ENCODE data around the gene APOD. TPM values are rescaled to one million over a fixed set of nuclear protein-coding genes. Genes with fewer than 3 reads are reported as not detected.
"Not testable (repeated sequence)": the region's sequence is repeated elsewhere in the genome, so short reads cannot be mapped to it uniquely, and the experiment has no call there.

Gene APOD
- total RNA-seq: under 1 TPM; 0.30 to 0.54 TPM

- DNase-seq (ENCODE audit: low spot score in 2 of 2) (peak in 1 of 2 donors; percentile 14), ATAC-seq (no peak)
- Mint-ChIP-seq H3K36me3 (no peaks in the 10 kb centered on the region), H3K9me3 (no peaks in the 10 kb centered on the region), H3K27ac (no peak within 1 kb of the TSS)
Observed at GRCh38 chr3:195583831-195584542, at the start of gene APOD. Gene APOD, minus strand, starts transcription at chr3:195583940. Its CDS starts 4,479 bp downstream, at chr3:195579461.

- DNase-seq (ENCODE audit: low spot score in 2 of 2) (peak in 1 of 2 donors; percentile 28), ATAC-seq (peak in 1 of 2 donors; percentile 7)
- H3K36me3 Mint-ChIP-seq, H3K9me3 Mint-ChIP-seq: not testable (repeated sequence)
- H3K27ac Mint-ChIP-seq: peak overlapping the region; percentile 90 to 99
Observed at GRCh38 chr3:195633351-195633750, 49.6 kb upstream of the APOD start.

- H3K27ac Mint-ChIP-seq: peak overlapping the region; percentile 90 to 96
- H3K9me3 Mint-ChIP-seq; H3K36me3 Mint-ChIP-seq; DNase-seq (ENCODE audit: low spot score in 2 of 2): not testable (repeated sequence)
- ATAC-seq: peak in 1 of 2 donors; percentile 0
Observed at GRCh38 chr3:195632501-195633185, 48.9 kb upstream of the APOD start.

GRCh38 chr3:195632046-195632445, 48.3 kb upstream of the APOD start:
- peak overlapping the region; percentile 90 to 96 for H3K27ac Mint-ChIP-seq
- ATAC-seq; DNase-seq (ENCODE audit: low spot score in 2 of 2); H3K9me3 Mint-ChIP-seq; H3K36me3 Mint-ChIP-seq: not testable (repeated sequence)

GRCh38 chr3:195630938-195631495, 47.3 kb upstream of the APOD start:
- not testable (repeated sequence) for ATAC-seq; H3K9me3 Mint-ChIP-seq; H3K27ac Mint-ChIP-seq; DNase-seq (ENCODE audit: low spot score in 2 of 2); H3K36me3 Mint-ChIP-seq

- not testable (repeated sequence) for H3K27ac Mint-ChIP-seq; ATAC-seq; H3K9me3 Mint-ChIP-seq; DNase-seq (ENCODE audit: low spot score in 2 of 2); H3K36me3 Mint-ChIP-seq
Observed at GRCh38 chr3:195630086-195630917, 46.6 kb upstream of the APOD start.

- not testable (repeated sequence) for ATAC-seq
Observed at GRCh38 chr3:195629682-195630081, 45.9 kb upstream of the APOD start.

GRCh38 chr3:195628386-195628920, 44.7 kb upstream of the APOD start:
- ATAC-seq; H3K36me3 Mint-ChIP-seq; H3K9me3 Mint-ChIP-seq; H3K27ac Mint-ChIP-seq; DNase-seq (ENCODE audit: low spot score in 2 of 2): not testable (repeated sequence)

More at GRCh38 chr3:195629682-195630081, 45.9 kb upstream of the APOD start:
- H3K27ac Mint-ChIP-seq; H3K36me3 Mint-ChIP-seq; DNase-seq (ENCODE audit: low spot score in 2 of 2); H3K9me3 Mint-ChIP-seq: not testable (repeated sequence)

- peak overlapping the region in 1 of 2 donors; percentile 19 for H3K27ac Mint-ChIP-seq
- not testable (repeated sequence) for DNase-seq (ENCODE audit: low spot score in 2 of 2)
Observed at GRCh38 chr3:195627515-195628385, 44.0 kb upstream of the APOD start.

GRCh38 chr3:195624603-195625560, 41.1 kb upstream of the APOD start:
- H3K36me3 Mint-ChIP-seq, H3K27ac Mint-ChIP-seq, H3K9me3 Mint-ChIP-seq: not testable (repeated sequence)
- DNase-seq (ENCODE audit: low spot score in 2 of 2) (peak in 1 of 2 donors; percentile 55), ATAC-seq (peak; percentile 89 to 92)

More at GRCh38 chr3:195627515-195628385, 44.0 kb upstream of the APOD start:
- H3K36me3 Mint-ChIP-seq, H3K9me3 Mint-ChIP-seq, ATAC-seq: not testable (repeated sequence)

GRCh38 chr3:195624171-195624570, 40.4 kb upstream of the APOD start:
- peak; percentile 1 for ATAC-seq
- not testable (repeated sequence) for H3K9me3 Mint-ChIP-seq; H3K27ac Mint-ChIP-seq; H3K36me3 Mint-ChIP-seq; DNase-seq (ENCODE audit: low spot score in 2 of 2)

- ATAC-seq, H3K9me3 Mint-ChIP-seq: not testable (repeated sequence)
Observed at GRCh38 chr3:195623217-195623965, 39.7 kb upstream of the APOD start.

GRCh38 chr3:195622523-195623170, 38.9 kb upstream of the APOD start:
- H3K9me3 Mint-ChIP-seq, ATAC-seq, H3K36me3 Mint-ChIP-seq, H3K27ac Mint-ChIP-seq: not testable (repeated sequence)
- peak in 1 of 2 donors; percentile 25 for DNase-seq (ENCODE audit: low spot score in 2 of 2)

More at GRCh38 chr3:195623217-195623965, 39.7 kb upstream of the APOD start:
- not testable (repeated sequence) for H3K36me3 Mint-ChIP-seq, H3K27ac Mint-ChIP-seq
- DNase-seq (ENCODE audit: low spot score in 2 of 2): peak in 1 of 2 donors; percentile 44
